HEK293T (cell line): ENCODE data around the gene GAD1.

Experiments used
- BHLHE40 ChIP-seq: fragments of 450-650 bp; IDR thresholded peaks from 2 replicates; pipeline ENCODE4 v1.6.1; 2016; ENCODE audit warnings: mild to moderate bottlenecking, moderate library complexity, borderline replicate concordance
- ELF4 ChIP-seq: fragments of 450-650 bp; IDR thresholded peaks from 2 replicates; pipeline ENCODE4 v1.6.1; 2017; ENCODE audit warnings: antibody characterized with exemption
- FOXA1 ChIP-seq: fragments of 450-650 bp; IDR thresholded peaks from 2 replicates; pipeline ENCODE4 v1.6.1; 2016; ENCODE audit warnings: mild to moderate bottlenecking
- FOXK2 ChIP-seq: fragments of 450-650 bp; IDR thresholded peaks from 2 replicates; pipeline ENCODE4 v1.6.1; 2016; ENCODE audit warnings: mild to moderate bottlenecking
- FOXM1 ChIP-seq: fragments of 450-650 bp; IDR thresholded peaks from 2 replicates; pipeline ENCODE4 v1.6.1; 2017; ENCODE audit warnings: mild to moderate bottlenecking, borderline replicate concordance
- HDGF ChIP-seq: fragments of 450-650 bp; IDR thresholded peaks from 2 replicates; pipeline ENCODE4 v1.6.1; 2017; ENCODE audit warnings: antibody characterized with exemption, borderline replicate concordance
- L3MBTL2 ChIP-seq: fragments of 450-650 bp; conservative IDR thresholded peaks from 2 replicates; pipeline ENCODE4 v1.6.1; 2016; ENCODE audit warnings: mild to moderate bottlenecking
- NFRKB ChIP-seq: fragments of 450-650 bp; IDR thresholded peaks from 2 replicates; pipeline ENCODE4 v1.6.1; 2016; ENCODE audit warnings: mild to moderate bottlenecking, moderate library complexity
- SP1 ChIP-seq: fragments of 450-650 bp; IDR thresholded peaks from 2 replicates; pipeline ENCODE4 v1.6.1; 2017

GRCh38 chr2:170830166-170830565 is 13.5 kb downstream of the GAD1 start:
- TF ChIP-seq ELF4 (no peak), BHLHE40 (no peak), HDGF (no peak), FOXA1 (no peak), SP1 (no peak), FOXK2 (no peak), NFRKB (no peak), FOXM1 (no peak), L3MBTL2 (no peak)
